CD4-positive, alpha-beta T cell treated with Interferon gamma for 1 hour (primary cell): ENCODE results near the gene ELFN2.
"Not testable (repeated sequence)": the region's sequence is repeated elsewhere in the genome, so short reads cannot be mapped to it uniquely, and the experiment has no call there.

Experiments
- DNase-seq: peaks from one replicate; pipeline ENCODE4 v3.0.0-alpha.2; 2020

The ELFN2 gene

GRCh38 chr22:37331856-37332536, 95.3 kb downstream of the ELFN2 start:
- DNase-seq: no peak

- no peak for DNase-seq
Measured at GRCh38 chr22:37331034-37331428, 96.2 kb downstream of the ELFN2 start.

DNA sequence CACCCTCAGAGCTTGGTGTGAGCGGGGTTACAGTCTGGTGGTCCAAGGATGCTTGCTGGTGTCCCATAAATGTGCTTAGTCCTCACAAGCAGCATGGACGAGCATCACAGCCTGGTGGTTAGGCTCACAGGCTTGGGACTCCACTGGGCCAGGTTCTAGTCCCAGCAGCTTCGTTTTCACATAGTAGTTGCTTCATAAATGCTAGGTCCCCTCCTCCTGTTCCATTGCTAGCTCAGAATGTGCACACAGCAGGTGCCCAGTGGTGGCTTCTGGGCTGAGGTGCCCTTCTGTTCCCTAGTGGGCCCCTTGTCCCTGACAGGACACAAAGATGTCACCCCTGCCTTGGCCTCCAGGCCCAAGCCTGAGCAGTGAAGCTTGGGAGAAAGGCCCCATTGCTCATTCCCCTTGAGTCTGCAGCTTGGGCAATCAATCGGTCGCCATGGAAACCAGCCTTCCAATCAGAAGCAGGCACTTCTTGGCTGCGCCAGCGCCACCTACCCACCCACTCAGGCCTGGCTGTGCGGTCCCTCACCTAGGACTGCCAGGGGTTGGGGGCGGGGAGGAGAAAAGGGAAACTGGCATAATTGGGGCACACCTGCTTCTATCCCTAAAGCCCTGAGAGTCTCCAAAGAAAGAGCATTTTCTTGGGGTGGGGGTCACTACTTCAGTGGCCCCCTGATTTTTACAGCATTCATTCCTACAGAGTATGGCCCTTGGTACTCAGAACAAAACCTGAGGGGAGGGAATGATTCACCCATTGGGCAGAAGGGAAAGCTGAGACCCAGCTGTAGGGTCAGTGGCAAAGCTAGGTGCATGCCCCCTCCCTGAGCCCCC, 96.9 kb downstream of the ELFN2 start:
- peak; percentile 34 for DNase-seq

- no peak for DNase-seq
Measured at GRCh38 chr22:37329238-37330140, 97.8 kb downstream of the ELFN2 start.

DNA sequence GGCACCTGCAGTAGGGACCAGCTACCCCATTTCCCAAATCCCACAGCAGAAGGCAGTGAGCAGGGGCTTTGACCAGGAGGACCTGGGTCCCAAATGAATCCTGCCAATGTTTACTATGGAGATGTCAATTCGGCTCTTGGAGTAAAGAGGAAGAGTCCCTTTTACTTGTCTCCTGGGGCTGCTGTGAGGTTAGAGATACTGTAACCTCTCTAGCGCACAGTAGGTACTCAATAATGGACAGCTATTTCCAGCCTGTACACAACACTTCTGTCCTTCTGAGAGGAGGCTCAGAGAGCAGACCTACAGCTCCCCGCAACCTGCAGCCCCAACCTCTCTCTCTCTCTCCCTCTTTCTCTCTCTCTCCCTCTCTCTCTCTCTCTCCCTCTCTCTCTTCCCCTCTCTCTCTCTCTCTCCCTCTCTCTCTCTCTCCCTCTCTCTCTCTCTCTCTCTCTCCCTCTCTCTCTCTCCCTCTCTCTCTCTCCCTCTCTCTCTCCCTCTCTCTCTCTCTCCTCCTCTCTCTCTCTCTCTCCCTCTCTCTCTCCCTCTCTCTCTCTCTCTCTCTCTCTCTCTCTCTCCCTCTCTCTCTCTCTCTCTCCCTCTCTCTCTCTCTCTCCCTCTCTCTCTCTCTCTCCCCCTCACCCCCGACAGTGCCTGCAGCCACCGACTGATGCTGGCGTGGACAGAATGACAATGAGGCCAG, 98.6 kb downstream of the ELFN2 start:
- DNase-seq: not testable (repeated sequence)

DNA sequence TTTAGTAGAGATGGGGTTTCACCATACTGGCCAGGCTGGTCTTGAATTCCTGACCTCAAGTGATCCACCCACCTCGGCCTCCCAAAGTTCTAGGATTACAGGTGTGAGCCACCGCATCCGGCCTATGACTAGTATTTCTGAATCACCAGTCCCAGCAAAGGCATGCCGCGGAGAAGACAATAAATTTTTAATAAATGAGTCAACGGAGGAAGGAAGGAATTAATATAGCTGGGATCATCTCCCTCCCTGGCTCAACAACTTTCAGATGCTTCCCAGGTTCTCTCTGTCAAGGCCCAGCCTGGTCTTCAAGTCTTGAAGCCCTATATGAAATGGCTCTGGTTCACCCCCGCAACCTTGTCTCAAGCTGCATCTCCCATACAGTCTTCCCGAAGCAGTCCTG, 99.3 kb downstream of the ELFN2 start:
- DNase-seq: no peak

DNA sequence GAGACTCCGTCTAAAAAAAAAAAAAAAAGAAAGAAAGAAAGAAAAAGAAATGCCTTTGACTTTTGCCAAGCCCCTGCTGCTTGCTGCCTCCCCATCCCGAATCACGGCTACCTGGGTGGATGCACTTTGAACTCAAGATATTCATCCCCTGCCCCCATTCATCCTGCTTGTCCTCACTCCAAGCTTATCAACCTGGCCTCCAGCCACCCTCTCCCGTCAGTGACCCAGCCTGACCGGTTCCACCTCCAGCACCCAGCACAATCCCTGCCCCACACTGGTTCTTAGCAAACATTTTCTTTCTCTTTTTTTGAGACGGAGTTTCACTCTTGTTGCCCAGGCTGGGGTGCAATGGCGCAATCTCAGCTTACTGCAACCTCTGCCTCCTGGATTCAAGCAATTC, 100.6 kb downstream of the ELFN2 start:
- DNase-seq: no peak

DNA sequence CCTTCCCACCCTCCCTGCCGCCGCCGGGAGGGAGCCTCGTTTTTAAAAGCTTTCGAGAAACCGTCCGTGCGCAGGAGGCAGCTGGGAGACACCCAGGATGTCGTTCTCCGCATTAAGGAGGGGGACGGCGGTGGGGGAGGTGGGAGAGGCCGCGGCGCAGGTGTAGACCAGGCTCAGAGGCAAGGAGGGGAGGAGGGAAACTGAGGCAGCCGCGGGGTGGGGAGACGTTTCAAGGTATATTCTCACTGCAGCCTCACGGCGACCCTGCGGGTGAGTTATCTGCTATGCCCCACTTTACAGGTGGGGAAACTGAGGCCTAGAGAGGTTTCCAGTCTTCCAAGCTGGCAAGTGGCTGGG, 102.3 kb downstream of the ELFN2 start:
- no peak for DNase-seq

DNA sequence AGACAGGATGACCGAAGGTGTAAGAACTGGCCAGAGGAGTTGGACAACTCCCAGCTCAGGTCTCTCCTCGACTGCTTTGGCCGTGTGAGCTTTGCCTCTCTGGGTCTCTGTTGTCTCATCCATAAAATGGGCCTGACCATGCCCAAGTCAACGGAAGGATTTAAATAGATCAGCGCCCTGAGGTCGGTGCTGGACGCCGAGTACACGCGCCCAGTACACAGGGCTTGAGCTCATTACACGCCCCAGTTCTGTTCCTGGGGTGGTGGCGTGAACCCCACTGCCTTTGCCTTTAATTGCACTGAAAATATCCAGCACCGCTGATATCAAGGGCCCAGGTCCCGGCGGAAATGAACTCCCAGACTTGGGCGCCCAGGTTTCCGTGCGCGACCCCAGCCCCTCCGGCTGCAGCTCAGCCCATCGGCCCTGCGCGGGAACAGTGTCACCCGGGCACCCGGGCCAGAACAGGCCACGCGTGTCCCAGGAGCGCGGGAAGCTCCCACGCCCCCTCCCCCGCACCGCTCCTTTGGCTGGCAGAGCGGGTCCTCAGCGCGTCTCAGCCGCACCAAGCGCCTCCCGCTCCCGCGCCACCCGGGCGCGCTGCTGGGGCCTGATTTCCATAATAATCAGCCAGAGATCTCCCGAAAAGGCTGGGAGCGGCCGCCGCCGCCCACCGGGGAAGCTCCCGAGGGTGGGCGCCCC, 102.8 kb downstream of the ELFN2 start:
- no peak for DNase-seq

DNA sequence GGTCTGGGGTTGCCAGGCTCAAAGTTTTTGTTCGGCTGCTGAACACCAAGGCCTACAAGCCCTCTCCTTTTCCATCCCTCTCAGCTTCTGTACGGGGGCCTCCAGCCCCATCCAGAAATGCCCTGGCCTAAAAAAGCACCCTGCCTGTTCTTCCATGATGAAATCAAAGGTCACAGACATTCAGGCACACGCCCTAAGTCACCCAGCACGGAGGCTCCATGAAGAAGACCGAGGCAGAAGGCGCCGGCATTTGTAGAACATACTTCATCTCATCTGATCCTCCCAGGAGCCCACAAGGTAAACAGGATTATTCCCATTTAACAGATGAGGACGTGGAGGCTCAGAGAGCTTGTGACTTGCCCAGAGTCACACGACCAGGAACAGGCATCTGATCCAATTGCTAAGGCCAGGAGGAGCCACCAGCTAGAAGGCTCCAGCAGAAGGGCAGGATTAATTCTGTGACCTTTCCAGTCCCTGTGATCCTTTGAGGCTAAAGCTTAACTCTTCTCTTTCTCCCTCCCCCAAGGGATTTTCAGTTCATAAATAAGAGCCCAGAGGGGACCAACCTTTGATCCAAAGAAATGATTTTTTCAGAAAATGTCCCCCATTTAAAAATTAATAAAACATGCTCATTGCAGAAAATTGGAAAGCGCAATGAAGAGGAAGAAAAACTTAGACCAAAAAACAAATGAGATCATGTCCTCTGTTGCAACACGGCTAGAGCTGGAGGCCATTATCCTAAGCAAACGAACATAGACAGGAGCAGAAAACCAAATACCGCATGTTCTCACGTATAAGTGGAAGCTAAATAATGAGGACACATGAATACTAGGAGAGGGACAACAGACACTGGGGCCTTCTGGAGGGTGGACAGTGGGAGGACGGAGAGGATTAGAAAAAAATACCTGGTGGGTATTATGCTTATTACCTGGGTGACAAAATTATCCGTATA, 106.3 kb downstream of the ELFN2 start:
- DNase-seq: no peak

DNA sequence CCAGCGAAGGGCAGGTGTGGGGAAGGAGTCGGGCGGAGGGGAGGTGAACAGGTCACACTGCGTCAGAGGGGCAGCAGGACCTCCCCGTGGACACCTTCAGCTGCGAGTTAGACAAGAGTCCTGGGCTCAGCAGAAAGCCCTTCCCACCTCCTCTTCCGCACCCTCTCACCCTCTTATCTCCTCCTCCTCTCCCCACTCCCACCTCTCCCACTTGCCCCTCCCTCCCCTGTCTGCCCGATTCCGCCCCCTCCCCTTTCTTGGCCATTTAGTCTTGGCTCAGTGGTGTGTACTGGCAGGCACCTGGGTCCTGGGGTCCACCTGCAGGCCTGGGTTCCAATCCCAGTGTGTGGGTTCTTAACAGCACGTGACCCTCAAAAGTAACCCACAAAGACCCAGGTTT, 107.8 kb downstream of the ELFN2 start:
- DNase-seq: no peak

DNA sequence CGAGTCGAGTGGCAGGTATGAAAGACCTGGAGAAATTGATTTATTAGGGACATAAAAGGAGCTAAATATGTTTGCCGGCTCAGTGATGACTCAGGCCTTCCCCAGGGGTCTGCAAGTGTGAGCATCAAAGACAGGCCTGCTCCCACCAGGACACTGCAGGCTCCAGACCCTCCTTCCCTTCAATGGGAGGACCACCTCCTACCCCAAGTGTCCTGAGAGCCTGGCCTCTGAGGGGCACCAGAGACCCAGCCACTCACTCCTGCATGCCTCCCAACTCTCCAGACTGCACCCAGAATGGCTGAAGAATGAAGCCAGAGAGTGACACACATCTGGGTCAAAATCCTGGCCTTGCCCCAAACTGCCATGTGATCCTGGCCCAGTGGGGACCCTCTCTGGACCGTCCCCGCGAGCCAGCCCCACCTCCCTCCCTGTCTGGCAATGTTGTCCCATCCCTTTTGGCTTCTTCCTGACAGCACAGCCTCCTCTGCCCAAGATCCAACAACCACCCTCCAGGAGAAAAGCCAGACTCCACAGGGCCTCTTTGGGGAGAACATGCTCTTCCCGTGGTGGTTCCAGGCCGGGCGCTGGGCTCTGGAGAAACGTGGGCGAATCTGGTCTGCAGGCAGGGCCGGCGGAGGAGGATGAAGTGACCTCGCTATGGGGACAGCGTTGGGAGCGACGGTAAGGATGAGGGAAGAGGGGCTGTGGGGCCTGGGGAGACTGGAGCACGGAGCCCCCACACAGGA, 108.7 kb downstream of the ELFN2 start:
- no peak for DNase-seq
